HL-60 (cell line): ENCODE measurements around the gene TELO2.

Experiments
- GABPA ChIP-seq: IDR thresholded peaks from 2 replicates; pipeline ENCODE4 v1.6.1; 2012; ENCODE audit warnings: low read depth
- TF ChIP-seq, protein P1 (sequence below): IDR thresholded peaks from one replicate; pipeline ENCODE4 v1.5.1; 2011; ENCODE audit warnings: low read length, control low read depth, inconsistent platforms; ENCODE audit not compliant: insufficient read depth
- TF ChIP-seq, protein P2 (sequence below): IDR thresholded peaks from 2 replicates; pipeline ENCODE4 v1.6.1; 2012; ENCODE audit warnings: low read depth; ENCODE audit not compliant: insufficient replicate concordance

DNA sequence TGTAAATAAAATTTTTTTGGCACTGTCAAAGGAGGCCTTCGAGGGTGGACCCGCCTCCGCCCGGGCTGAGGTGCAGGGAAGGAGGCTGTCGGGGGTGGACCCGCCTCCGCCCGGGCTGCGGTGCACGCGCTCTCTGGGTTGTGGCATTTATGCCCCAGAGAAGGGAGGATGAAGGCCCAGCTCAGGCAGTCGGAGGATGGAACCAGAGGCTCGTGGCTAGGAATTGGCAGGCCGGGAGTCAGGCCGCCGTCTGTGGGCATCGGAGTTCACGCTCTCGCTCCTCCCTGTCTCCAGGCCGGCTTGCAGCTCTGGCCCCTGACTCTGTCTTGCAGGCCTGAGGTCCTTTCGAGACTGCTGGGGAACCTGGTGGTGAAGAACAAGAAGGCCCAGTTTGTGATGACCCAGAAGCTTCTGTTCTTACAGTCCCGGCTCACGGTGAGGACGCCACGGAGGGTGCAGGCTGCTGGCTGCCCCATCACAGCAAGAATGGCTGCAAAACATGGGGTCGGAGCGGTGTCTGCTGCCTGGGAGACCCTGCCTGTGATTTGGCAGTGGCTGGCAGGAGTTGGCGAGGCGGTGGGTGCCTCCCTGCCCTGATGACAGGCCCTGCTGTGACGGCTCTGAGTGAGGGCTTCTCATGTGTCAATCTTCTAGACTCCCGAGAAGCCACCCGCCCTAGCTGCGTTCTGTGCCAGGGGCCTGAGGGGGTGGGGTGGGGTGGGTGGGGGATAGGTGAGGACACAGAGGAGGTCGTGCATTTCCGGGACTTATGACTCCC, 5.9 kb downstream of the TELO2 start:
- TF ChIP-seq, protein P1, sequence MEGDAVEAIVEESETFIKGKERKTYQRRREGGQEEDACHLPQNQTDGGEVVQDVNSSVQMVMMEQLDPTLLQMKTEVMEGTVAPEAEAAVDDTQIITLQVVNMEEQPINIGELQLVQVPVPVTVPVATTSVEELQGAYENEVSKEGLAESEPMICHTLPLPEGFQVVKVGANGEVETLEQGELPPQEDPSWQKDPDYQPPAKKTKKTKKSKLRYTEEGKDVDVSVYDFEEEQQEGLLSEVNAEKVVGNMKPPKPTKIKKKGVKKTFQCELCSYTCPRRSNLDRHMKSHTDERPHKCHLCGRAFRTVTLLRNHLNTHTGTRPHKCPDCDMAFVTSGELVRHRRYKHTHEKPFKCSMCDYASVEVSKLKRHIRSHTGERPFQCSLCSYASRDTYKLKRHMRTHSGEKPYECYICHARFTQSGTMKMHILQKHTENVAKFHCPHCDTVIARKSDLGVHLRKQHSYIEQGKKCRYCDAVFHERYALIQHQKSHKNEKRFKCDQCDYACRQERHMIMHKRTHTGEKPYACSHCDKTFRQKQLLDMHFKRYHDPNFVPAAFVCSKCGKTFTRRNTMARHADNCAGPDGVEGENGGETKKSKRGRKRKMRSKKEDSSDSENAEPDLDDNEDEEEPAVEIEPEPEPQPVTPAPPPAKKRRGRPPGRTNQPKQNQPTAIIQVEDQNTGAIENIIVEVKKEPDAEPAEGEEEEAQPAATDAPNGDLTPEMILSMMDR, result no peak
- TF ChIP-seq, protein P2, sequence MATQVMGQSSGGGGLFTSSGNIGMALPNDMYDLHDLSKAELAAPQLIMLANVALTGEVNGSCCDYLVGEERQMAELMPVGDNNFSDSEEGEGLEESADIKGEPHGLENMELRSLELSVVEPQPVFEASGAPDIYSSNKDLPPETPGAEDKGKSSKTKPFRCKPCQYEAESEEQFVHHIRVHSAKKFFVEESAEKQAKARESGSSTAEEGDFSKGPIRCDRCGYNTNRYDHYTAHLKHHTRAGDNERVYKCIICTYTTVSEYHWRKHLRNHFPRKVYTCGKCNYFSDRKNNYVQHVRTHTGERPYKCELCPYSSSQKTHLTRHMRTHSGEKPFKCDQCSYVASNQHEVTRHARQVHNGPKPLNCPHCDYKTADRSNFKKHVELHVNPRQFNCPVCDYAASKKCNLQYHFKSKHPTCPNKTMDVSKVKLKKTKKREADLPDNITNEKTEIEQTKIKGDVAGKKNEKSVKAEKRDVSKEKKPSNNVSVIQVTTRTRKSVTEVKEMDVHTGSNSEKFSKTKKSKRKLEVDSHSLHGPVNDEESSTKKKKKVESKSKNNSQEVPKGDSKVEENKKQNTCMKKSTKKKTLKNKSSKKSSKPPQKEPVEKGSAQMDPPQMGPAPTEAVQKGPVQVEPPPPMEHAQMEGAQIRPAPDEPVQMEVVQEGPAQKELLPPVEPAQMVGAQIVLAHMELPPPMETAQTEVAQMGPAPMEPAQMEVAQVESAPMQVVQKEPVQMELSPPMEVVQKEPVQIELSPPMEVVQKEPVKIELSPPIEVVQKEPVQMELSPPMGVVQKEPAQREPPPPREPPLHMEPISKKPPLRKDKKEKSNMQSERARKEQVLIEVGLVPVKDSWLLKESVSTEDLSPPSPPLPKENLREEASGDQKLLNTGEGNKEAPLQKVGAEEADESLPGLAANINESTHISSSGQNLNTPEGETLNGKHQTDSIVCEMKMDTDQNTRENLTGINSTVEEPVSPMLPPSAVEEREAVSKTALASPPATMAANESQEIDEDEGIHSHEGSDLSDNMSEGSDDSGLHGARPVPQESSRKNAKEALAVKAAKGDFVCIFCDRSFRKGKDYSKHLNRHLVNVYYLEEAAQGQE, result no peak
- no peak for TF ChIP-seq GABPA
